ENCODE measurements around the gene SUN3. TPM values are rescaled to one million over a fixed set of nuclear protein-coding genes. Genes with fewer than 3 reads are reported as not detected.

SUN3 gene
- total and polyA plus RNA-seq, 10 of the 15 experiments (the other 5 are each of a cell fraction or from before 2014, with no cell fraction given) = 0.29 to 0.48 TPM; not detected in 8

DNA sequence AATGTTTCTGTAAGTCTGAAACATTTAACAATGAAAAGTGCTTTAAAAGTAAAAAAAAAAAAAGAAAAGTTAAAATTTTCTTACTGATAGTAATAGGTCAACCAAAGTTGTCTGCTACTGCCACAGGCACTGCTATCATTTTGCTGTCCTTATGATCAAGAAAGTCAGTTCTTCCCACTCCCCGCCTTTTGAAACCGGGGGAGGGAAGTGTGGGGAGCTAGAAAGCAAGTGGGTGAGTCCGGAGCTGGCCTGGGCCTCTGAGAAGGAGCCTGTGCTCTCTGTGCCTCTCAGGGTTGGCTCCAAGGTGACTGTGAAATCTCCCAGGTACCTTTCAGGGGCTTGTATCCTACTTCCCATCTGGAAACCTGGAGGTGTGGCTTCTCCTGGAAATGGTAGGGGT is 13.7 kb upstream of the SUN3 start:
- Histone ChIP-seq H3K79me2 (ENCODE audit: control insufficient read depth, insufficient read depth, low read length) (no peaks in the 10 kb centered on the region), H2AFZ (ENCODE audit: control insufficient read depth, low read depth, low read length) (no peak overlapping the region), H3K4me3 (no peak overlapping the region), H3K27me3 (replicated peaks in 1 of 2; ENCODE audit: control insufficient read depth in 2 of 2, insufficient read depth in 2 of 2, low read length in 1 of 2) (0 out of 4 replicates have a peak, but pooled peaks cover 0 to 2% of the 10 kb centered on the region in 2 experiments), H3K9me3 (replicated peaks; ENCODE audit: control insufficient read depth, insufficient read depth, low read length) (no peaks in the 10 kb centered on the region), H3K4me2 (ENCODE audit: control insufficient read depth, insufficient read depth) (no peak overlapping the region), H3K4me1 (ENCODE audit: control insufficient read depth, insufficient read depth, low read length) (no peaks in the 10 kb centered on the region), H4K20me1 (ENCODE audit: control insufficient read depth, insufficient read depth) (no peaks in the 10 kb centered on the region), H3K36me3 (ENCODE audit: control insufficient read depth in 2 of 2, insufficient read depth in 2 of 2, low read length in 1 of 2) (no peaks in the 10 kb centered on the region), H3K9ac (ENCODE audit: control insufficient read depth, insufficient read depth, low read length) (no peak overlapping the region), H3K27ac (ENCODE audit: control insufficient read depth, insufficient read depth) (no peak overlapping the region)
- BruUV-seq (replicated peaks) = no TSS peak
- DNase-seq (ENCODE audit: low read depth, low spot score) = no peak
- FAIRE-seq = no peak
- intact Hi-C loops (cut with micrococcal nuclease; ENCODE audit: unreplicated experiment) (no loop called here), in situ Hi-C loops (cut with MboI) (no loop called here)
- ChIA-PET RAD21 (ENCODE audit: unreplicated experiment) (no interaction called here), SMC1A (ENCODE audit: uncharacterized antibody, unreplicated experiment) (no interaction called here), POLR2A (no interaction called here), CTCF (no interaction called here)
- 55% methylated on average over 3 of the region's 3 CpGs for WGBS (ENCODE audit: insufficient coverage, insufficient replicate concordance, low lambda C conversion rate, missing lambda C conversion rate)
- no peak for TF ChIP-seq E4F1 (IDR thresholded peaks at IDR 0.05; ENCODE audit: borderline replicate concordance, partially characterized antibody)
- no peak for TF ChIP-seq CHD2 (IDR thresholded peaks at IDR 0.05; ENCODE audit: borderline replicate concordance, low read depth, low read length)
- TF ChIP-seq TBL1XR1 (IDR thresholded peaks at IDR 0.05; ENCODE audit: low read depth, low read length) = no peak
- no peak for TF ChIP-seq BACH1 (IDR thresholded peaks at IDR 0.05; ENCODE audit: borderline replicate concordance)
- TF ChIP-seq ZNF592 (IDR thresholded peaks at IDR 0.05) = no peak
- TF ChIP-seq IRF5 (IDR thresholded peaks at IDR 0.05; ENCODE audit: borderline replicate concordance) = no peak
- TF ChIP-seq ZNF622 (IDR thresholded peaks at IDR 0.05) = no peak
- TF ChIP-seq NRF1 (conservative IDR thresholded peaks at IDR 0.05; ENCODE audit: low read depth, low read length) = no peak
- TF ChIP-seq GABPA (IDR thresholded peaks at IDR 0.05; ENCODE audit: low read depth) = no peak
- no peak for TF ChIP-seq ZZZ3 (IDR thresholded peaks at IDR 0.05; ENCODE audit: control insufficient read depth, insufficient read length, low read depth)
- no peak for ATAC-seq

Data from GM12878 (cell line).